Measurements from ENCODE around the gene SINHCAF. TPM values are rescaled to one million over a fixed set of nuclear protein-coding genes. Genes with fewer than 3 reads are reported as not detected.

Gene SINHCAF
- total and polyA plus RNA-seq, 2 of the 8 experiments (the other 6 are each of a cell fraction or from before 2014, with no cell fraction given) = 138 to 576 TPM

DNA sequence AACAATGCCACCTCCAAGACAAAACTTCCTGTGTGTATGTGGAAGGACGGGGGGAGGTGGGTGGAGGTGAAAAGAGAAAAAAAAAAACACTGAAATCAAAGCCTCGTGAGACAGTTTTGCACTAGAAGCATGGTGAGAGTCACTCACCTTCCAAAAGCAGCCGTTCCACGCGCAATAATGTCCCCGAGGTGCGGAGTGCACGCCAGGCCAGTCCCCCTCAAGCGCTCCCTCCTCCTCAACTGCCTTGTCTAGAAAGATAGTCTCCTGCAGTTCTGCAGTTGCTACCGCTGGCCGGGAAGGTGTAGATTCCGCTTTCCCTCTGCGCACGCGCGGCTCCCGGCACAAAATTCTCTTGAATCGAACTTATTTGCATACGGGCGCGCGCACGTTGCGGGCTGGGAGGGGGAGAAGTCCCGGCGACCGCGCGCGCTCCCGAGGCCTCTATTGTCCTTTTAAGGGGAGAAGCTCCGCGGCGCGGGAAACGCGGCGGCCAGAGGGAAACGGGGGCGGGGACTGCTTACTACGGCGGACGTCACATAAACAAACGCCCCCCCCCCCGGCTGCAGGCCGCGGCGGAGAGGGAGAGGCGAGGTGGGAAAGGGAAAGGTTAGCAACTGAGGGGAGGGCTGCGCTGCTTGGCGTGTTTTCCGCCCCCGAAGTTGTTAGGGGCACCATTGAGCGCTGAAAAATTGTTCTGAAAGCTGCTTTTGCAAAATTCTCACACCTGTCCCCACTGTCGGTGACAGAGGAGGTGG, at the start of gene SINHCAF (continued):
- TF ChIP-seq SRF (IDR thresholded peaks at IDR 0.05; ENCODE audit: low read depth, low read length) = peak; percentile 93
- TF ChIP-seq JUND (IDR thresholded peaks at IDR 0.05; ENCODE audit: low read length) = no peak
- no peak for TF ChIP-seq RAD21 (IDR thresholded peaks at IDR 0.05 in 1 of 2, conservative IDR thresholded peaks at IDR 0.05 in 1 of 2; ENCODE audit: low read depth in 2 of 2, low read length in 2 of 2)
- peak; percentile 89 for TF ChIP-seq GTF2F1 (IDR thresholded peaks at IDR 0.05; ENCODE audit: borderline replicate concordance, low read depth, low read length)
- no peak for TF ChIP-seq KDM1A (IDR thresholded peaks at IDR 0.05; ENCODE audit: borderline replicate concordance, low read length)
- TF ChIP-seq RFX5 (IDR thresholded peaks at IDR 0.05; ENCODE audit: borderline replicate concordance, low read depth, low read length) = no peak
- TF ChIP-seq TEAD4 (IDR thresholded peaks at IDR 0.05; ENCODE audit: low read depth, low read length) = no peak; the same call in 1 of the 2 replicates
- no peak for TF ChIP-seq RNF2 (IDR thresholded peaks at IDR 0.05; ENCODE audit: borderline replicate concordance, low read depth, low read length, missing control alignments, poor library complexity, severe bottlenecking)
- TF ChIP-seq POU5F1 (IDR thresholded peaks at IDR 0.05; ENCODE audit: low read depth, low read length) = no peak
- TF ChIP-seq TAF1 (IDR thresholded peaks at IDR 0.05; ENCODE audit: low read depth, low read length) = peak; percentile 100
- no peak for TF ChIP-seq TCF12 (IDR thresholded peaks at IDR 0.05; ENCODE audit: low read depth, low read length)
- TF ChIP-seq YY1 (IDR thresholded peaks at IDR 0.05; ENCODE audit: low read depth, low read length) = no peak
- TF ChIP-seq BACH1 (IDR thresholded peaks at IDR 0.05; ENCODE audit: low read length) = peak; percentile 81
- TF ChIP-seq SUZ12 (IDR thresholded peaks at IDR 0.05; ENCODE audit: low read length) = no peak
- TF ChIP-seq CHD2 (IDR thresholded peaks at IDR 0.05; ENCODE audit: low read length) = no peak
- no peak for TF ChIP-seq RXRA (IDR thresholded peaks at IDR 0.05; ENCODE audit: insufficient read depth, low read depth, low read length)
- TF ChIP-seq ATF2 (IDR thresholded peaks at IDR 0.05; ENCODE audit: low read length) = peak; percentile 79
- TF ChIP-seq EGR1 (IDR thresholded peaks at IDR 0.05; ENCODE audit: borderline replicate concordance, low read depth, low read length) = peak; percentile 66; the same call in 1 of the 2 replicates
- TF ChIP-seq CTBP2 (IDR thresholded peaks at IDR 0.05; ENCODE audit: borderline replicate concordance, insufficient read depth, insufficient read length, low read length) = no peak
- TF ChIP-seq GABPA (IDR thresholded peaks at IDR 0.05; ENCODE audit: borderline replicate concordance, insufficient read depth, low read length) = no peak
- TF ChIP-seq, protein P1, sequence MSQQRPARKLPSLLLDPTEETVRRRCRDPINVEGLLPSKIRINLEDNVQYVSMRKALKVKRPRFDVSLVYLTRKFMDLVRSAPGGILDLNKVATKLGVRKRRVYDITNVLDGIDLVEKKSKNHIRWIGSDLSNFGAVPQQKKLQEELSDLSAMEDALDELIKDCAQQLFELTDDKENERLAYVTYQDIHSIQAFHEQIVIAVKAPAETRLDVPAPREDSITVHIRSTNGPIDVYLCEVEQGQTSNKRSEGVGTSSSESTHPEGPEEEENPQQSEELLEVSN (IDR thresholded peaks at IDR 0.05) = peak; percentile 25; the same call in 1 of the 2 replicates
- no peak for TF ChIP-seq JUN (IDR thresholded peaks at IDR 0.05; ENCODE audit: low read depth, low read length)
